HG03108 (cell line): ENCODE data around the gene PRDM10.

ENCODE experiments used
- ATAC-seq: cut with Tn5 transposase; IDR thresholded peaks from one replicate; pipeline ENCODE4 v1.9.1; 2021; ENCODE audit warnings: moderate library complexity; ENCODE audit not compliant: unreplicated experiment

PRDM10 gene

DNA sequence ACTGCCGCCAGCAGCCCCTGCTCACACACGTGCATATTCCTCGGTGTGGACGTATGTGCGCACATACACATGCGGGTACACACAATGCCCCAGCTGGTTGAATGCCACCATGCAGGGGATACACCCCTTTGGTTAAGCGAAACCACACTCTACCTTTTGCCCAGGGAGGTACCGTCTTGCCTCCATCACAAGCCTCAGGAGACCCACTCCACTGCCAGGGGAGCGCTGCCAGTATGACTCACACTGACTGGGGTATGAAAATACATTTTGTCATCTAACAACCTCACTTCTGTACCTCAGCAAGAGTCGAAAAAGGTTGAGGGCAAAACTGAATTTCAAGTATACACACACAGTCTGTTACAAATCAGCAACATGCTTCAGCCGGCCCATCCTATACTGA lies 147.5 kb downstream of the PRDM10 start:
- no peak for ATAC-seq

DNA sequence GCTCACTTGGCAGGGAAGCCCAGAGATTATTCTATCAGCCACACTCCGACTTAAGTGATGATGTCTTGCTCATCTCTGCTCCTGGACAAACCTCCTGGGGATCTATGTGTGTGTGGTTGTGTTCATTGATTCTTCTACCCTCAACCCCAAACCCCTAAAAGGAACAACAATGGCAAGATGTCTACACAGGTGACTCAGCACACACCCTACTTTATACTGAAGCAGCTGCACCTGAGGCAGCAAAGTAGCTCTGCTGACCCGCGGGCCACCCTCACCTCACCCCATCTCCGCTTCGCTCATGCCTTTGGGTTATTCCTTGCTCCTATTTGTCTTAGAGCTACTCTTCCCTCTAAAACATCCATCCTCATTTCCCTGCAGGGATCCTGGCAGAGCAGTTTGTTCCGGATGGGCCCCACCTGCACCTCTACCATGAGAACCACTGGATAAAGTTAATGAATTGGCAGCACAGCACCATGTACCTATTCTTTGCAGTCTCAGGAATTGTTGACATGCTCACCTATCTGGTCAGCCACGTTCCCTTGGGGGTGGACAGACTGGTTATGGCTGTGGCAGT lies 148.3 kb downstream of the PRDM10 start:
- ATAC-seq: no peak

DNA sequence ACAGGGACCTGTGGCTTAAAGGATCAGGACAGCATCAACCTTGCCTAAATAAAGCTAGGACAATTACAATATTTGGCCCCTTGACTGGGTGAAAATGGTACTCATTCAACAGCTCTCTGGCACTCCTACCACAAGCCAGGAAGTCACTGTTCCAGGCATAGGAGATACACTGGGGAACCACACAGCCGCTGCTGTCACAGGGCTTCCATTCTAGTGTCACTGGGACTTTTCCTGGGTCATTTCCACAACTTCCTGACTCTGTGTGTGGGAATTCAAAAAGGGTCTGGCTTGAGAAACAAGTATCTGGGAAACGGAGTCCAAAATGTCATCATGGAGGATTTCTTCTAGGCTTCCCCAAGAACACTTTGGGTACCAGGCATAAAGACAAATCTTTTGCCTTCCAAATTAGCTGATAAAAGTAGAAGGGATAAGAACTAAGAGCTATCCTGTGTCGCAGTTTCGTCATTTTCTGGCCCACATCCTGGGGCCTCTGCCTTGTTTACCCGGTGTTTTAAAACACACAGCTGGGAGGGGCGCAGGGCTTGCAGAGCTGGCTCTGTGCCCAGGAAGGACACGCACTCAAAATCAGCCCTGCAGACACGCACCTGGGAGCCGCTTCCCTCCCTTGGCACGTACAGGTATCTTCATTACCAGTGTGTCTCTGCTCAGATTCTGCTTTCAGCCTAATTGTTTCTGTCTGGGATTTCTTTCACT lies 149.0 kb downstream of the PRDM10 start:
- ATAC-seq: no peak

DNA sequence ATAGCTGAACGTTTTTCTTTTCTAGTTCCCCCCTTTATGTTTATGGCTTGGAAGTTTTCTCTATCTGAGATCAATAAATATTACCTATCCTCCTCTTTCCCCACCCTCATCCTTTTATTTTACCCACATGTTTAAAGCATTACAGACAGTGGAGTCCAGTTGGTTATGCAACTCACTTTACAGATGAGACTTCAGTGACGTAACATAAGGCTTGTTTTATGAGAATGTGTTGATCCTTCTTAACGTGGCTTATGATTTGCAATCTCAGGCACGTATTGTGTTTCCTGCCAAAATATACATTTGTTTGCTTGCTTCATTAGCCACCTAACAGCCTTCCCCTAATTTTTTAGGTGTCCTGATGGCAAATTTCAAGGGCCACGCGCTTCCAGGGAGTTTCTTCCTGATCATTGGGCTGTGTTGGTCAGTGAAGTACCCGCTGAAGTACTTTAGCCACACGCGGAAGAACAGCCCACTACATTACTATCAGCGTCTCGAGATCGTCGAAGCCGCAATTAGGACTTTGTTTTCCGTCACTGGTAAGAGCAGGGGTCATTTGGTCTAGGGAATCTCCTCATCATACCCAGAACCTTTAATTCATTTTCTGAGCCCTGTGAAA lies 150.4 kb downstream of the PRDM10 start:
- ATAC-seq: no peak
